Spinal cord (tissue), 10 donors: ENCODE results near the gene ZNF507. TPM values are rescaled to one million over a fixed set of nuclear protein-coding genes. Genes with fewer than 3 reads are reported as not detected.

Experiments
- DNase-seq, 6 donors: peaks; one replicate each; pipeline versions ENCODE4 v3.0.0 to v3.0.0-alpha.2; 2013 to 2015; ENCODE audit warnings: low spot score in 6 of 6, low read depth in 4 of 6
- H3K27ac ChIP-seq: one replicate; pipeline ENCODE4 v1.5.1; 2013; ENCODE audit warnings: low read depth, low read length, control low read depth
- H3K27me3 ChIP-seq: one replicate; pipeline ENCODE4 v1.6.1; 2013; ENCODE audit warnings: low read length; ENCODE audit not compliant: control insufficient read depth, insufficient read depth
- H3K36me3 ChIP-seq: one replicate; pipeline ENCODE4 v1.6.1; 2013; ENCODE audit warnings: low read length; ENCODE audit not compliant: control insufficient read depth, insufficient read depth
- H3K4me1 ChIP-seq: one replicate; pipeline ENCODE4 v1.6.1; 2013; ENCODE audit warnings: low read length; ENCODE audit not compliant: control insufficient read depth, insufficient read depth
- H3K4me3 ChIP-seq: one replicate; pipeline ENCODE4 v1.5.1; 2013; ENCODE audit warnings: low read depth, low read length, control low read depth
- H3K9me3 ChIP-seq: one replicate; pipeline ENCODE4 v1.6.1; 2013; ENCODE audit warnings: low read length; ENCODE audit not compliant: control insufficient read depth, insufficient read depth
- WGBS: methylation state at CpG from one replicate; pipeline ENCODE4 v1.1.5; 2013; ENCODE audit warnings: missing lambda C conversion rate; ENCODE audit not compliant: insufficient coverage; 5-methylcytosine and 5-hydroxymethylcytosine counted together
- polyA plus RNA-seq, 2 donors: library from polyadenylated mRNA; unstranded; fragments of 120-200 nt; gene quantifications; one replicate each; pipeline ENCODE4 v1.2.1, GENCODE V29; 2013; ENCODE audit not compliant: insufficient read length in 2 of 2
- total RNA-seq, 2 donors: library from RNA; depleted of rRNA in 1 of 2; stranded (reverse); fragments of 120-200 nt in 1 of 2; fragments of >200 nt in 1 of 2; gene quantifications; one replicate each; pipeline versions ENCODE4 v1.2.3 to v1.2.4, GENCODE V29; 2013 to 2014
- donor health status: healthy.

Gene ZNF507
- total and polyA plus RNA-seq, 4 donors: 13.2 to 30.5 (median 17.3) TPM

GRCh38 chr19:32404213-32404932 lies 59.0 kb downstream of the ZNF507 start:
- Histone ChIP-seq H3K4me1 (peaks cover 21% of the 10 kb centered on the region), H3K36me3 (no peaks in the 10 kb centered on the region), H3K9me3 (no peaks in the 10 kb centered on the region), H3K4me3 (peak overlapping the region; percentile 78), H3K27me3 (no peaks in the 10 kb centered on the region), H3K27ac (peak overlapping the region; percentile 94)
- peak in 2 of 6 donors; percentile 69 for DNase-seq
- 45% methylated on average over 12 of the region's 20 CpGs for WGBS

- Histone ChIP-seq H3K4me3 (peak overlapping the region; percentile 78), H3K27me3 (no peaks in the 10 kb centered on the region), H3K9me3 (no peaks in the 10 kb centered on the region), H3K4me1 (peaks cover 21% of the 10 kb centered on the region), H3K36me3 (no peaks in the 10 kb centered on the region), H3K27ac (peak overlapping the region; percentile 94)
- under 1% methylated on average over 36 of the region's 36 CpGs for WGBS
- peak in 5 of 6 donors; percentile 13 to 76 (median 43) for DNase-seq
Measured at GRCh38 chr19:32404933-32405430, 59.6 kb downstream of the ZNF507 start.

GRCh38 chr19:32405431-32406160 lies 60.2 kb downstream of the ZNF507 start, which contains the start of gene DPY19L3:
DPY19L3 (plus strand) TSS chr19:32405770; CDS start chr19:32408254, 2,484 bp downstream.
- WGBS: under 1% methylated on average over 104 of the region's 104 CpGs
- Histone ChIP-seq H3K36me3 (peaks cover 3% of the 10 kb centered on the region), H3K4me3 (peak within 1 kb of the TSS; percentile 78), H3K27me3 (no peaks in the 10 kb centered on the region), H3K4me1 (peaks cover 21% of the 10 kb centered on the region), H3K9me3 (no peaks in the 10 kb centered on the region), H3K27ac (peak within 1 kb of the TSS; percentile 94)
- peak; percentile 82 to 98 (median 90) for DNase-seq

GRCh38 chr19:32406161-32407003 lies 61.0 kb downstream of the ZNF507 start:
- 3% methylated on average over 24 of the region's 33 CpGs for WGBS
- H3K36me3 ChIP-seq: peaks cover 4% of the 10 kb centered on the region
- DNase-seq: no peak
- H3K27ac ChIP-seq: peak overlapping the region; percentile 44
- H3K9me3 ChIP-seq: no peaks in the 10 kb centered on the region
- H3K4me1 ChIP-seq: peaks cover 21% of the 10 kb centered on the region
- peak overlapping the region; percentile 54 for H3K4me3 ChIP-seq
- H3K27me3 ChIP-seq: no peaks in the 10 kb centered on the region

GRCh38 chr19:32407004-32407992 lies 61.9 kb downstream of the ZNF507 start:
- Histone ChIP-seq H3K27me3 (no peaks in the 10 kb centered on the region), H3K4me3 (no peak overlapping the region), H3K9me3 (no peaks in the 10 kb centered on the region), H3K27ac (no peak overlapping the region), H3K4me1 (peaks cover 21% of the 10 kb centered on the region), H3K36me3 (peaks cover 9% of the 10 kb centered on the region)
- peak in 2 of 6 donors; percentile 20 to 47 for DNase-seq
- WGBS: 85% methylated on average over 11 of the region's 19 CpGs

GRCh38 chr19:32415246-32415645 lies 69.8 kb downstream of the ZNF507 start:
- peak in 2 of 6 donors; percentile 49 to 55 for DNase-seq
- H3K9me3 ChIP-seq: no peaks in the 10 kb centered on the region

GRCh38 chr19:32415669-32416068 lies 70.3 kb downstream of the ZNF507 start:
- peaks cover 38% of the 10 kb centered on the region for H3K36me3 ChIP-seq
- WGBS: 100% methylated on average over 2 of the region's 5 CpGs
- H3K27me3 ChIP-seq: no peaks in the 10 kb centered on the region
- H3K4me3 ChIP-seq: no peak overlapping the region
- H3K27ac ChIP-seq: no peak overlapping the region
- no peak for DNase-seq
- no peaks in the 10 kb centered on the region for H3K9me3 ChIP-seq
- peaks cover 3% of the 10 kb centered on the region for H3K4me1 ChIP-seq

More at GRCh38 chr19:32415246-32415645, 69.8 kb downstream of the ZNF507 start:
- Histone ChIP-seq H3K4me1 (peaks cover 3% of the 10 kb centered on the region), H3K27me3 (no peaks in the 10 kb centered on the region), H3K36me3 (peaks cover 38% of the 10 kb centered on the region), H3K4me3 (no peak overlapping the region), H3K27ac (no peak overlapping the region)
- WGBS: 57% methylated on average over 2 of the region's 5 CpGs

- no peak overlapping the region for H3K27ac ChIP-seq
- H3K4me1 ChIP-seq: peaks cover 3% of the 10 kb centered on the region
- H3K27me3 ChIP-seq: no peaks in the 10 kb centered on the region
- H3K36me3 ChIP-seq: peaks cover 37% of the 10 kb centered on the region
- no peaks in the 10 kb centered on the region for H3K9me3 ChIP-seq
- 93% methylated on average over 5 of the region's 8 CpGs for WGBS
- no peak overlapping the region for H3K4me3 ChIP-seq
- DNase-seq: no peak
Measured at GRCh38 chr19:32416749-32417456, 71.5 kb downstream of the ZNF507 start.
